Stimulated activated CD8-positive, alpha-beta memory T cell treated with anti-CD3 and anti-CD28 coated beads, Interleukin-12 subunit alpha, Interleukin-12 subunit beta, amount 100 ng/mL, for 24 hours (primary cell): Measurements from ENCODE around the gene FGD4.
"Not testable (repeated sequence)": the region's sequence is repeated elsewhere in the genome, so short reads cannot be mapped to it uniquely, and the experiment has no call there.

Source experiments
- DNase-seq: peaks from one replicate; pipeline ENCODE4 v3.0.0-alpha.2; 2020; ENCODE audit errors: extremely low read depth

FGD4 gene

DNA sequence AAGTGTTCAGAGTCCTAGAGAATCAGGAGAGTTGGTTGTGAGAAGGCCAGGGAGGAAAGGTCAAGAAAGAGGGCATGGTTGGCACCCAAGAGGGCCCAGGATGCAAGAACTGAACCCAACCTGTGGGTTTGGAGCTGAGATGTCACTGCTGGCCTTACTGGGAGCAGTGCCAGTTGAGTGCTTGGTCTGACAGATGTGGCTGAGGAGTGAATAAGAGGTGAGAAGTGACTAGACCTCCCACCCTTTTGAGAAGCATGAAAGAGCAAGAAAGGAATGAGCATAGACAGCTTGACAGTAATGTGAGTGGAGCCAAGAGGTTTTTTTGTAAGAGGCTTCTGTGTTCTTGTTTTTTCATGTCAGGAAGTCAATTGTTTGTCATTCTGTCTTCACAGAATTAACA is 95.3 kb downstream of the FGD4 start:
- DNase-seq = no peak

DNA sequence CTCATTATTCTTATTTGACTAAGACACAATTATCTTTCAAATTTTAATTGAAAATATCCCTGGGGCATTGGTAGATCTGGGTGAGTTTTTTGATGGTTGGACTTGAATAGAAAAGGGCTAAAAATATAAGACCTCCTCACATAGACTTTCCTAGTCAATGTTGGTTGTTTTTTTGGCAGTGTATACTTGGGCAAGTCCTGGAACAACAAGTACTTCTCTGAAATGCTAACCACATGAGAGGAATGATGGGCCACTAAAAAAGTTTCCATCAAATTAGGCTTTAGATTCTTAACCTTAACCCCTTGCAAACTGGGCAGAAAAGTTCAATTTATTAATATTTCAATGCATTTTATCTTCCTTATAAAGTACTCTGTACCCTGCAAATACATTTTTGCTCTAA is 97.6 kb downstream of the FGD4 start:
- no peak for DNase-seq

DNA sequence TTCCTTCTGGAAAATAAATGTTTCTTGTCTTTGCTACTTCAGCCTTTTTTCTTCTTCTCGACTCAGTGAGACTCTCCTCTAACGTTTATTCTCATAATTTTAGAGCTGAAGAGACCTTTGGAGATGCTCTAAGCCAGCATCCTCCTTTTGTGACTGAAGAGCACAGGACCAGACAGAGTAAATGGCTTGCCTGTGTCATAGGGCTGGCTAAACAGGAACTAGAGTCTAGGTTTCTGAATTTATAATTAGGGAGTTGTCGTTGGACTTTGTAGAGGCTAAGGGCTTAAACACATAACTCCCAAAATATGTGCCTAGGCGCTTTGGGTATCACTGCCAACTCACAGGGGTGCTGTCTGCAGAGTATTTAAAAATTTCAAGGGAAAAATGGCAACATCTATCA is 98.5 kb downstream of the FGD4 start:
- no peak for DNase-seq

- DNase-seq = no peak
These were observed 99.7 kb downstream of the FGD4 start for GRCh38 chr12:32499048-32499447.

DNA sequence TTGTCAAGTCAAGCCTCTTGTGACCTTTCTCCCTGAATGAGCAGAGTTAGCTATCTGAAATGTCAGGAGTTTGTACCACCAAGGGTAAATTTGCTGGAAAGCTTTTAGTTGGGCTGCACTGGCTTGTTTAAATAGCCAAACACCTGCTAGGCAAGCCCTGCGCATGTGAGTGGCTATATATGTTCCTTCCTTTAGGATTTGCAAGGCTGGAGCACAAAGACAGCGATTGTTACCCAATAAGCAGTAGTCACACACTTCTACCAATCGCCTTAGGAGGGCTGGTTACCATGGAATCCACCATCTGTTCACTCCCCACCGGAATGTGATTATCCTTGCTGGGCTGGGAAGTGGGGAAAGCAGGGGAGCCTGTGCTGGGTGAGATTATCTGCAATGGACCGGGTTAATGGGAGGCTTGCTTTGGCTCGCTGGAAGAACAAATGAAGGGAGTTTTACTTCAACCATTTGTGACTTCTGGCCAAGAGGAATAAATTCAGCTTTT is 102.5 kb downstream of the FGD4 start:
- no peak for DNase-seq

DNA sequence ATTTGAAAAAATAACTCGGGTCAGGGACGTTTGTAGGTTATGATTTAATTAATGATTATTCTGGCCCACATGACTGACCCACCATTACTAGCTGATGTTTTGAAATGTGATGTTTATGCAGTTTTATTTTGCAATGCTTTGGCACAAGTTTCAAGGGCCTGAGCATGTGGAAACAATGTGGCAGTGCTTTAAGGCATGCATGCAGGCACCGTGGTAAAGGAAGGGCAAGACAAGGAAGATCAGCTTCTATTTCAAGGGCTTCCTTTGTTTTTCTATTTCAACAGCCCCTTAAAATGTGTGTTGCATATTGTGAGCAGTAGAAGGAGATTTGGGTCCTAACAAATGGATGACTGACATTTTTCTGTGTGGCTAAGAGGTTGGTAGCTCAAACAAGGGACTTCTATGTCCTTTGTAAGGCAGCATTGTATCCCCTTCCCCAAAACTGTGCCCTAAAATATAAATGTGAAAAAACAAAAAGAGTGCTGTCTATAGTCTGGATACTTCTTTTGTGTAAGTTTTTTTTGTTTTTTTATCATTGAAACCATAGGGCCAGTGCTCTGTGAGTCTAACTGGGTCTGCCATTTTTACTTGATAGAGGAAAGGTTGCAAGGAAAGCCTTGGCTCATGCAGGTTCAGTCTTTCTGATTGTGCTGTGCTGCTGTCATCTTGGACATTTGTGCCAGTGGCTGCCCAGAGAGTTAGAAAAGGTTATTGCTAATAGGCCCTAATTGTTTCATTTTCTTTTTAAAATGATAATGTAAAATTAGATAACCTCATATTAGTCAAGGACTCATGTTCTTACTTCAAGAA is 103.5 kb downstream of the FGD4 start:
- DNase-seq = no peak

DNA sequence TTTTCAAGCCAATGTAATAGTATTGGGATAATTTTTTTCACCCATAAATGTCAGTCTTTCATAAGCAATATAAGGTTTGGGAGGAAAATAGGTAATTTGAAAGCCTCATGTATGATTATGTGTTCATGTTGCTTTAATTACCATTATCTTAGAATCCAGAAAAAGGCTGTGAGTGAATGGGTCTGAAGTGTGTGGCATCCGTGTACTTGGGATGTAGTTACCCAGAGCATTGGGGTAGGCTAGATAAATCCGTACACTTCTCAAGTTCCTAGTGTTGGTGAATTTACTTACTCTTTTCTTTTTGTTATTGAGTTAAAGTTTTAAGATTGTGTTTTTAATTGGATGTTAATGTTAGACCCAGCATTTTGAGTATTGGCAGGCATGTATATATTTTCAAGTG is 104.4 kb downstream of the FGD4 start:
- no peak for DNase-seq

- DNase-seq = no peak
These were observed 105.2 kb downstream of the FGD4 start for GRCh38 chr12:32504591-32504990.

DNA sequence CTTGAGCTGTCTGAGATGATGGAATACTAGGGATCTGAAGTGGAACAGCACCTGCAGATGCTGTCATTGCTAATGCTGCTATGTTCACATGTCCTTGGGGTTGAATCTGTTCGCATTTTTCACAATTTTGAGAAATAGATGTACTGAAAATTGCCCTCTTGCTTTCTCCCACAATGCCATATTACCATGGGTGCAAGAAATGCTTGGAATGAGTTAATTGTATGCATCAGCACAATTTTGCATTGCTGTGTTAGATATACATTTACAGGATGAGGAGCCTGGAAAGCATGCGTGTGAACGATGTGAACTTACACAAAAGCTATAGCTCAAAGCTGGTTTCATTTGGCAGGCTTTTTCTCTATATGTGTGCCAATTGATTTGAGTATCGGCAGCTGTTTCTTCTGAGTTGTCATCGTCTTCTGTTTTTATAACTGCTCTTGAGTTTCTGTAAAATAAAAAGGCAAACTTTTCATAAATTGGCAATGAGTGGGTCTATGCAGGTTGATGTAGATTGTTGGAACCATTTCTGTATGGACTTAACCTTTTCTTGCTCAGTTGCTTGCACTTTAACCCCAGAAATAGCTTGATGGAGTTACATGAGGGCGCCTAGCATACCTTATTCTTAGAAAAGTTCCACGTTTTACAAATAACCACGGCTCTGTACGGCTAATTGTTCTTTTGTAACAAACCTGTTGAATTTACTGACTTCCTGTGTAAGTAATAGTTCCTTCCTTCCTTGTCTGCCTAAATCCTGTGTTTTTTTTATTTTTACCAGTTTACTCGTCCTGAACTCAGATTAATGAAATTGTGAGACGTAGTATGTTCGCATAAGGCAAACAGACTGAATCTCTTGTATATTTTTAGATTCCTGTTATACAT is 105.9 kb downstream of the FGD4 start:
- DNase-seq = no peak

DNA sequence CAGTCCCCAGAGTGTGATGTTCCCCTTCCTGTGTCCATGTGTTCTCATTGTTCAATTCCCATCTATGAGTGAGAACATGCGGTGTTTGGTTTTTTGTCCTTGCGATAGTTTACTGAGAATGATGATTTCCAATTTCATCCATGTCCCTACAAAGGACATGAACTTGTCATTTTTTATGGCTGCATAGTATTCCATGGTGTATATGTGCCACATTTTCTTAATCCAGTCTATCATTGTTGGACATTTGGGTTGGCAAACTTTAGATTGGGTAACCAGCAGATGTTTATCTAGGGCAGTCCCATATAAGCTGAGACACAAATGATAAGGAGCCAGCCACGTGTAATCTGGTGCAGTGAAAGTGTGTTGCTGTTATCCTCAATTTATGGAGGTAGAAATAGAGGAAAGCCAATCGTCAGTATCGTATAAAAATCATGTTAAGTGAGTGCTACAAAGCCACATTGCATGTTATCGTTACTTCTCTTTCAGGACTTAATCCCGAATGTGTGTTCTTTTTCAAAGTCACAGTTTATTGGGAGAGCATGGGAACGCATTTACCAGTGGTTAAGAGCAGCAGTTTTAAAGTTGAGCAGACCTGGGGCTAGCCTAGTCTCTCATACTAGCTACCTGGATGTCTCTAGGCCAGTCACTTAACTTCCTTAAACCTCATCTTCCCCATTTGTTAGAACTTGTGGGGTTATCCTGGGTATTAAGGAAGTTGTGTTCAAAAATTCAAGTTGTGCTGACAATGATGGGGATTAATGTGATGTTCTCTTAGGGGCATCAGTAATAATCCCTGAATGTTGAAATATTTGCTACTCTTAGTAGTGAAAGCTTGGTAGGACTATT is 108.0 kb downstream of the FGD4 start:
- not testable (repeated sequence) for DNase-seq

- DNase-seq = no peak
These were observed 108.6 kb downstream of the FGD4 start for GRCh38 chr12:32507942-32508320.

GRCh38 chr12:32508626-32509025 is 109.3 kb downstream of the FGD4 start:
- DNase-seq = no peak

DNA sequence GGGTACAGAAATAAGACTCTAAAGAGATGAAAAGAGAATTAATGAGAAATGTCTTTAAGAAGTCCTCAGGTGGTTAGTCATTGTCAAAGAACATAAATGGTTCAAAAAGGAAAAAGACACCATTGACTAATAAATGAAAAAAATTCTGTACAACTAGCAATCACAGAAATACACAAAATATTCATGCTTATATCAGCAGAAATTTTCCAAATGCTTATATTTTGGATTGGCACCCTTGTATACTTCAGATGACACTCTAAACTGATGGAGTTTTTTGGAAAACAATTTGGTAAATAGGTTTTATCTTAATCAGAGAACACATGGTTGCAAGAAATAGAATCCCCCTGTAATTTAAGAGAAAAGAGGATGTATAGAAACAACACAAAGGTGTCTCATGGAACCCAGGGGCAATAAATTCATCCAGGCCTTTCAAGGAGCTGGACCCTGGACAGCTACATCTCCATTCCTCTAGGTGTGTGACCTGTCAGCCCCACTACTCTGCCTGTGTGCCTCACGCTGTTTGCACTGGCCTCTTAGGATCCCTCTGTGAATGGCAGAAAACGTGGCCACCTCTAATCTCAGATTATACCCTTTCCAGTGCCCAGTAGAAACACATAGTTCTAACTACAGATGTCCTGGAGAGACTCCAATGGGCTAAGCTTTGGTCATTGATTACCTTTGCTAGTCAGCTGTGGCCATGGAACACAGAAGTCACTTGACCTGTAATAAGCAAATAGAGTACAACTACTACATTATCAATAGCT is 110.2 kb downstream of the FGD4 start:
- DNase-seq = no peak

- not testable (repeated sequence) for DNase-seq
These were observed 112.6 kb downstream of the FGD4 start for GRCh38 chr12:32511976-32512375.

DNA sequence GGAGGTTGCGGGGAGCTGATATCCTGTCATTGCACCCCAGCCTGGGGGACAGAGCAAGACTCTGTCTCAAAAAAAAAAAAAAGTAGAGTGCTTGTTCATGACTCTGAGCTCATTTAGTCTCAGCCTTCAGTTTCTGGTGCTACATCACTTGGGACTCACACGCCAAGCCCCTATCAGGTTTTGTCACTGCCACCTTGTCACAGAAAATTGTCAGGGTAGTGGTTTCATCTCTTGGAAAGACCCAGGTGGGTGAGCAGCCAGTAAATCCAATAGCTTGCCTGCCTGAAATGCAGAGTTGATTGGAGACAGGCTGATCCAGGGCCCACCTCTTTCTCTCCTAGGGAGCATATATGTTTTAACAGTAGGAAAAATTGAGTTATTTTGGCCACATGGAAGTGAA is 113.0 kb downstream of the FGD4 start:
- DNase-seq = no peak

GRCh38 chr12:32512910-32513309 is 113.6 kb downstream of the FGD4 start:
- no peak for DNase-seq

GRCh38 chr12:32515137-32515873 is 115.9 kb downstream of the FGD4 start:
- no peak for DNase-seq

GRCh38 chr12:32516230-32516629 is 116.9 kb downstream of the FGD4 start:
- DNase-seq = no peak

DNA sequence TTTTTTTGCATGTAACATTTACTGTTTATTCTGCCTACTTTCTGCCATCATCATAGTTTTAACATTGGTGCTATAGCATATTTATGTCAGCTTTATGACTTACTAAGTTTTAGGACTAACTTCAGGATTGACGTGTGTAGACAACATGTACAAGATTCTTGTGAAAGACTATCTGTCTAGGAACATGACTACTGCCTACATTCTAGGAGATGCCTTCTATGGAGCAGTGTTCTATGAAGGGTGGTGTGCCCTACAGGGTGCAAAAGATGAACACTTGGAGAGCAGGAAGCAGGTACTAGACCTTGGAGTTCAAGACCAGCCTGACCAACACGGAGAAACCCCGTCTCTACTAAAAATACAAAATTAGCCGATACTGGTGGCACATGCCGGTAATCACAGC is 118.6 kb downstream of the FGD4 start:
- DNase-seq = no peak

DNA sequence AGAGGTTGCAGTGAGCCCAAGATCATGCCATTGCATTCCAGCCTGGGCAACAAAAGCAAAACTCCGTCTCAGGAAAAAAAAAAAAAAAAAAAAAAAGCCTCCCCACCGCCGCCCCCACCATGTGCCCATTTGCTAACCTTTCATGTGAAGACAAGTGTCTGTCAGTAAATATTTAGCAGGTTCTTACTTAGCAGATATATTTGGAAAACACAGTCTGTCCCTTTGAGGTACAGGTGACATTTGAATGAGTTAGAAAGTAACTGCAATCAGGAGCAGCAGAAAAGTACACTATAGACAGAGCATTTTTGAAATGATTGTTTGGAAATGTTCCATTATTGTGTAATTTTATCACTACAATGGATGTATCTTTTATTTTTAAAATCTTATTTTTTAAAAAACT is 119.7 kb downstream of the FGD4 start:
- no peak for DNase-seq
